Measurements from ENCODE around the gene TMC5. TPM values are rescaled to one million over a fixed set of nuclear protein-coding genes. Genes with fewer than 3 reads are reported as not detected.

Gene TMC5
- polyA plus RNA-seq, 1 experiment: not detected

GRCh38 chr16:19438739-19439138 is 21.1 kb downstream of the TMC5 start:
- Histone ChIP-seq H3K9me3 (ENCODE audit: control insufficient read depth, insufficient read depth, low read length) (no peaks in the 10 kb centered on the region), H3K4me3 (ENCODE audit: low read depth, low read length) (no peak overlapping the region), H3K27ac (ENCODE audit: low read depth, low read length) (no peak overlapping the region), H3K27me3 (ENCODE audit: control insufficient read depth, insufficient read depth, low read length) (no peaks in the 10 kb centered on the region)
- ChIA-PET CTCF (no interaction called here), POLR2A (no interaction called here)
- no peak for DNase-seq (ENCODE audit: low read depth, low spot score)
- no peak for TF ChIP-seq CTCF (IDR thresholded peaks at IDR 0.05; ENCODE audit: low read depth, low read length)

GRCh38 chr16:19439483-19439882 is 21.8 kb downstream of the TMC5 start:
- no peaks in the 10 kb centered on the region for H3K9me3 ChIP-seq (ENCODE audit: control insufficient read depth, insufficient read depth, low read length)
- H3K27ac ChIP-seq (ENCODE audit: low read depth, low read length): no peak overlapping the region
- no peak overlapping the region for H3K4me3 ChIP-seq (ENCODE audit: low read depth, low read length)
- CTCF ChIA-PET: no interaction called here
- no peaks in the 10 kb centered on the region for H3K27me3 ChIP-seq (ENCODE audit: control insufficient read depth, insufficient read depth, low read length)
- no peak for TF ChIP-seq CTCF (IDR thresholded peaks at IDR 0.05; ENCODE audit: low read depth, low read length)
- POLR2A ChIA-PET: no interaction called here
- no peak for DNase-seq (ENCODE audit: low read depth, low spot score)

- ChIA-PET POLR2A (no interaction called here), CTCF (no interaction called here)
- H3K27ac ChIP-seq (ENCODE audit: low read depth, low read length): no peak overlapping the region
- no peak for TF ChIP-seq CTCF (IDR thresholded peaks at IDR 0.05; ENCODE audit: low read depth, low read length)
- no peaks in the 10 kb centered on the region for H3K9me3 ChIP-seq (ENCODE audit: control insufficient read depth, insufficient read depth, low read length)
- no peak for DNase-seq (ENCODE audit: low read depth, low spot score)
- H3K4me3 ChIP-seq (ENCODE audit: low read depth, low read length): no peak overlapping the region
- no peaks in the 10 kb centered on the region for H3K27me3 ChIP-seq (ENCODE audit: control insufficient read depth, insufficient read depth, low read length)
Observed at GRCh38 chr16:19443659-19444058, 26.0 kb downstream of the TMC5 start.

GRCh38 chr16:19446300-19446846 is 28.7 kb downstream of the TMC5 start:
- CTCF ChIA-PET: no interaction called here
- H3K27ac ChIP-seq (ENCODE audit: low read depth, low read length): no peak overlapping the region

GRCh38 chr16:19446886-19447285 is 29.2 kb downstream of the TMC5 start:
- no peaks in the 10 kb centered on the region for H3K9me3 ChIP-seq (ENCODE audit: control insufficient read depth, insufficient read depth, low read length)
- no peak overlapping the region for H3K27ac ChIP-seq (ENCODE audit: low read depth, low read length)
- H3K27me3 ChIP-seq (ENCODE audit: control insufficient read depth, insufficient read depth, low read length): no peaks in the 10 kb centered on the region
- no peak for TF ChIP-seq CTCF (IDR thresholded peaks at IDR 0.05; ENCODE audit: low read depth, low read length)
- ChIA-PET CTCF (no interaction called here), POLR2A (no interaction called here)
- DNase-seq (ENCODE audit: low read depth, low spot score): no peak
- H3K4me3 ChIP-seq (ENCODE audit: low read depth, low read length): no peak overlapping the region

More at GRCh38 chr16:19446300-19446846, 28.7 kb downstream of the TMC5 start:
- no peaks in the 10 kb centered on the region for H3K27me3 ChIP-seq (ENCODE audit: control insufficient read depth, insufficient read depth, low read length)
- DNase-seq (ENCODE audit: low read depth, low spot score): no peak
- no peak for TF ChIP-seq CTCF (IDR thresholded peaks at IDR 0.05; ENCODE audit: low read depth, low read length)
- no peak overlapping the region for H3K4me3 ChIP-seq (ENCODE audit: low read depth, low read length)
- POLR2A ChIA-PET: no interaction called here
- H3K9me3 ChIP-seq (ENCODE audit: control insufficient read depth, insufficient read depth, low read length): no peaks in the 10 kb centered on the region

All from AG04450 (cell line).